A673 (cell line): ENCODE data around the gene LITAF. TPM values are rescaled to one million over a fixed set of nuclear protein-coding genes. Genes with fewer than 3 reads are reported as not detected.

Experiments
- BruUV-seq: library from RNA; stranded (reverse); fragments of 400-500 nt; replicated peaks from 2 replicates; lab custom pipeline; 2021; lab: Mats Ljungman, UMichigan
- CTCF ChIA-PET: fragments of 300-600 bp; sonication (Branson Sonifier 250); formaldehyde crosslinking; loops from one replicate; lab custom pipeline; 2022; ENCODE audit warnings: antibody characterized with exemption; lab: Charles Lee
- POLR2A ChIA-PET: fragments of 300-600 bp; sonication (Branson Sonifier 250); formaldehyde crosslinking; loops from one replicate; lab custom pipeline; 2022; ENCODE audit warnings: antibody characterized with exemption; ENCODE audit not compliant: low non-redundant PET; lab: Charles Lee
- DNase-seq: peaks from one replicate; pipeline ENCODE4 v3.0.0-alpha.2; 2015; ENCODE audit warnings: low spot score
- H3K27ac ChIP-seq: fragments of 200-600 bp; sonication (generic); 2 replicates; pipeline ENCODE4 v1.5.1; 2016; ENCODE audit warnings: mixed run types, low read depth, mild to moderate bottlenecking, mixed read lengths, antibody characterized with exemption, low read length; ENCODE audit not compliant: poor library complexity, severe bottlenecking
- H3K27me3 ChIP-seq: fragments of 200-600 bp; sonication (generic); replicated peaks from 2 replicates; pipeline ENCODE4 v1.6.1; 2017; ENCODE audit warnings: mixed run types, low read depth, mild to moderate bottlenecking, mixed read lengths, antibody characterized with exemption, low read length; ENCODE audit not compliant: insufficient read depth, poor library complexity
- H3K36me3 ChIP-seq: fragments of 200-600 bp; sonication (generic); 2 replicates; pipeline ENCODE4 v1.6.1; 2016; ENCODE audit warnings: mixed run types, mild to moderate bottlenecking, mixed read lengths, antibody characterized with exemption, low read length; ENCODE audit not compliant: insufficient read depth, poor library complexity, severe bottlenecking
- H3K4me1 ChIP-seq: fragments of 200-600 bp; sonication (generic); 2 replicates; pipeline ENCODE4 v1.6.1; 2017; ENCODE audit warnings: mixed run types, mild to moderate bottlenecking, mixed read lengths, antibody characterized with exemption, low read length; ENCODE audit not compliant: insufficient read depth, poor library complexity, severe bottlenecking
- H3K4me3 ChIP-seq: fragments of 200-600 bp; sonication (generic); 2 replicates; pipeline ENCODE4 v1.5.1; 2016; ENCODE audit warnings: low read depth, mixed run types, mild to moderate bottlenecking, mixed read lengths, low read length; ENCODE audit not compliant: poor library complexity, severe bottlenecking
- H3K9me3 ChIP-seq: fragments of 200-600 bp; sonication (generic); 2 replicates; pipeline ENCODE4 v1.6.1; 2016; ENCODE audit warnings: mixed run types, low read depth, mild to moderate bottlenecking, mixed read lengths, antibody characterized with exemption, low read length; ENCODE audit not compliant: poor library complexity, severe bottlenecking
- CTCF ChIP-seq: fragments of 300-800, 200-600 bp; sonication (generic); conservative IDR thresholded peaks from 2 replicates; pipeline ENCODE4 v1.5.1; 2017; ENCODE audit warnings: low read depth, mild to moderate bottlenecking, antibody characterized with exemption, low read length, moderate library complexity, mixed read lengths
- EZH2 ChIP-seq: fragments of 200-600 bp; sonication (generic); IDR thresholded peaks from 2 replicates; pipeline ENCODE4 v1.6.1; 2017; ENCODE audit warnings: borderline replicate concordance, low read depth, mild to moderate bottlenecking, mixed read lengths, antibody characterized with exemption, low read length; ENCODE audit not compliant: poor library complexity, severe bottlenecking
- intact Hi-C: fragments of 100-400 bp; cut with micrococcal nuclease; formaldehyde crosslinking; loops from one replicate; pipeline ENCODE4 v1.10.0; 2022; ENCODE audit not compliant: unreplicated experiment
- total RNA-seq: library from RNA; stranded (reverse); gene quantifications from 2 replicates; pipeline ENCODE4 v1.2.3, GENCODE V29; 2021

LITAF gene
- total RNA-seq, 1 experiment from 2014 or later: 6.9 TPM

- no peak for TF ChIP-seq CTCF
- no peak for TF ChIP-seq EZH2
- H3K9me3 ChIP-seq: no peaks in the 10 kb centered on the region
- no peak for DNase-seq
- no peaks in the 10 kb centered on the region for H3K4me1 ChIP-seq
- intact Hi-C loops: no loop called here
- POLR2A ChIA-PET: no interaction called here
- no TSS peak for BruUV-seq
- no peaks in the 10 kb centered on the region for H3K36me3 ChIP-seq
- CTCF ChIA-PET: no interaction called here
- no peak overlapping the region for H3K4me3 ChIP-seq
- H3K27me3 ChIP-seq: no peaks in the 10 kb centered on the region
- H3K27ac ChIP-seq: no peak overlapping the region
Observed at GRCh38 chr16:11550791-11551498, 35.8 kb downstream of the LITAF start.

- intact Hi-C loops: no loop called here
- no peaks in the 10 kb centered on the region for H3K4me1 ChIP-seq
- DNase-seq: no peak
- TF ChIP-seq CTCF (no peak), EZH2 (no peak)
- H3K27ac ChIP-seq: no peak overlapping the region
- H3K27me3 ChIP-seq: no peaks in the 10 kb centered on the region
- BruUV-seq: no TSS peak
- ChIA-PET CTCF (no interaction called here), POLR2A (no interaction called here)
- H3K9me3 ChIP-seq: no peaks in the 10 kb centered on the region
- H3K4me3 ChIP-seq: no peak overlapping the region
- no peaks in the 10 kb centered on the region for H3K36me3 ChIP-seq
Observed at GRCh38 chr16:11547118-11547916, 39.4 kb downstream of the LITAF start.

- no peaks in the 10 kb centered on the region for H3K4me1 ChIP-seq
- POLR2A ChIA-PET: no interaction called here
- H3K4me3 ChIP-seq: no peak overlapping the region
- no peak overlapping the region for H3K27ac ChIP-seq
- TF ChIP-seq EZH2 (no peak), CTCF (no peak)
- no peaks in the 10 kb centered on the region for H3K27me3 ChIP-seq
- no peak for DNase-seq
- no peaks in the 10 kb centered on the region for H3K36me3 ChIP-seq
- CTCF ChIA-PET: no interaction called here
- no TSS peak for BruUV-seq
- intact Hi-C loops: no loop called here
- no peaks in the 10 kb centered on the region for H3K9me3 ChIP-seq
Observed at GRCh38 chr16:11546608-11547061, 40.1 kb downstream of the LITAF start.
